SU-DHL-6 (cell line): ENCODE data around the gene TMED10.

Source experiments
- CTCF ChIP-seq: fragments of 200-600 bp; sonication (generic); IDR thresholded peaks from one replicate; pipeline ENCODE4 v1.5.1; 2017; ENCODE audit warnings: antibody characterized with exemption, mild to moderate bottlenecking, low read length, moderate library complexity; ENCODE audit not compliant: insufficient read depth, poor library complexity, severe bottlenecking
- EZH2phosphoT487 ChIP-seq: fragments of 200-600 bp; sonication (generic), shearing (Covaris generic); conservative IDR thresholded peaks from 2 replicates; pipeline ENCODE4 v1.6.1; 2018; ENCODE audit warnings: mild to moderate bottlenecking, antibody characterized with exemption, low read length, moderate library complexity, mixed read lengths

- TF ChIP-seq CTCF (no peak), EZH2phosphoT487 (no peak)
These were observed 50.3 kb downstream of the TMED10 start for GRCh38 chr14:75126121-75126544.
